HG03066 (cell line): Measurements from ENCODE around the gene SS18L1.

Experiments
- ATAC-seq: cut with Tn5 transposase; IDR thresholded peaks from one replicate; pipeline ENCODE4 v1.9.1; 2021; ENCODE audit warnings: low read depth; ENCODE audit not compliant: unreplicated experiment

The SS18L1 gene

DNA sequence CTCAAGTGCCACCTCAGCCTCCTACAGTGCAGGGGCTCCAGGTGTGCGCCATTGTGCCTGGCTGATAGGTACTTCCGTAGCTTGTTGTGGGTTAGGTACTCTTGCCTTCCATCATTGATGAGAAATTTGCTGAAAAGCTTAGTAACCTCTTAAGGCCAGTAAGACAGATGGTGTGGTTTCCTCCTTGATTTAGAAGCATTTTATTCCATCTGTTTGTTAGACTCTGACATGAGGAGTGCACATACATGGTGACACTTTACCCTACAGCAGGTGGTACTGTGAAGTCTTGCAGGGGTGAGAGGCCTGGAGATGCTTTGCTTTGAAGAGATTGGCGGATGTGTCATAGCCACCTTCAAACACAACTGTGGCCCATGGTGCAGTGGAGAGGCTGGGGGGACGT is 24.5 kb downstream of the SS18L1 start:
- ATAC-seq = no peak

- ATAC-seq = no peak
These were observed 25.4 kb downstream of the SS18L1 start for GRCh38 chr20:62168890-62169435.

DNA sequence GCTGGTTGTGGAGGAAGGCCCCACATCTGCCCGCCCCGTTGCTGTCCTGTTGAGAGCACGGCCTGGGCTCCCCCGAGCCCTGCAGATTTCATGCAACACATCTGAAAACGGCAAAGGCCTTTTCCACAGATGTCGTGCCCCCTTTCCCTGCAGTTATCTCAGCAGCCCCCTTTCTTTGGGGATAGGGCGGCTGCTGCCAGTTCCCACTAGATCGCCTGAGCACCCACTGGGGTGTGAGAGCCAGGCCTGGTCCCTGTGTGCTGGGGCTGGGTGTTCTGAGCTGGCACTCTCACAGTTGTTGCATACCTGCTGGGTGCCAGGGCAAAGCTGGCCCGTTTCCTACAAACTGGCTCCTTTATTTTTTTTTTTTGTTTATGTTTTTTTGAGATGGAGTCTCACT is 27.0 kb downstream of the SS18L1 start:
- no peak for ATAC-seq

DNA sequence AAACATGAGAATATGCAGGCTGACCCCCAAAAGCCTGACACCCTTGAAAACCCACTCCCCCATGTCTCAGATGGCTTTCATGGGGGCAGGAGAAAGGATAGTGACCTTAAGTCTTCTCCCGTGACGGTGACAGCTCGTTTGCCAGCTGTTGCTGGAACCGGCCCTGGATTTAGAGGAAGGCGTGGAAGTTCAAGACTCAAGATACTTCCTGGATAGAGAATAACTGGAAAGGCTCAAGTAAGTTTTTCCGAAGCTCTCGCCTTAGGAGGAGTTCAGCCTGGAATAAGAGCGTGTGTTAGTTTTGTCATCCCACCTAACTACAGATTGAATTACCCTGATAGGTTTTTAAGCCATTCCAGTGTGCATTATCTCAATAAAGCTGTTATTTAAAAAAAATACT is 27.7 kb downstream of the SS18L1 start:
- ATAC-seq = no peak

GRCh38 chr20:62172666-62173065 is 29.1 kb downstream of the SS18L1 start:
- ATAC-seq = no peak

GRCh38 chr20:62174021-62174804 is 30.6 kb downstream of the SS18L1 start:
- ATAC-seq = no peak

- no peak for ATAC-seq
These were observed 31.5 kb downstream of the SS18L1 start for GRCh38 chr20:62174870-62175624.

DNA sequence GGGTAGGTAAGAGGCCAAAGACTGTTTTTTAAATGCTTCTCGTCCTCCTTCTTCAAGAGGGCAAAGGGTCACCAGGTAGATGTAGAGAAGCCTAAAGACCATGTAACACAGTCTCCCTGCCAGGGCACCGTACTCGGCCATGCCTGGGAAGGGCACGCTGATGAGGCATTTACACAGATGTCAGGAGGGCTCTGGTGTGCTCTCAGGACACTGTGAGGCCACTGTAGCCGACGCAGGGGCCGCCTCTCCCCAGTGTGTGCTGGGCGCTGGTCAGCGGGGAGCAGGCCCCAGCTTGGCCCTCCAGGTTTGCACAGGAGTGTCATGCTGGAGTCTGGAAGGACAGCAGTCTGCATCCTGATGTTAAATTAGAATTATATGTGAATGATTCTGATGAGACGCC is 32.1 kb downstream of the SS18L1 start:
- no peak for ATAC-seq

DNA sequence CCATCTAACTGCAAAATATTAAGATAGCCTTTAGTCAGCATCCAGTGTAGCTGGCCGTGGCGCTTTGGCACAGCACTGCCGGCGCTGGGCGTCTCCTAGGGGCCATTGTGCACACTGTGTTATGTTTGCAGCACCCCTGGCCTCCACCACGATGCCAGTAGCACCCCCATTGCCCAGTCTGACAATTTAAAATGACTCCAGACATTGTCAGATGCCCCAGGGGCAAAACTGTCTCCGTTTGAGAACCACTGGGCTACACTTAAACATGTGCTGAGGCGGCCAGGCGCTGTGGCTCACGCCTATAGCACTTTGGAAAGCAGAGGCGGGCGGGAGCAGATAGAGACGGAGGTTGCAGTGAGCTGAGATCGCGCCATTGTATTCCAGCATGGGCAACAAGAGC is 33.3 kb downstream of the SS18L1 start:
- no peak for ATAC-seq

- no peak for ATAC-seq
These were observed 33.7 kb downstream of the SS18L1 start for GRCh38 chr20:62177307-62177706.

GRCh38 chr20:62178316-62179161 is 35.0 kb downstream of the SS18L1 start:
- no peak for ATAC-seq

DNA sequence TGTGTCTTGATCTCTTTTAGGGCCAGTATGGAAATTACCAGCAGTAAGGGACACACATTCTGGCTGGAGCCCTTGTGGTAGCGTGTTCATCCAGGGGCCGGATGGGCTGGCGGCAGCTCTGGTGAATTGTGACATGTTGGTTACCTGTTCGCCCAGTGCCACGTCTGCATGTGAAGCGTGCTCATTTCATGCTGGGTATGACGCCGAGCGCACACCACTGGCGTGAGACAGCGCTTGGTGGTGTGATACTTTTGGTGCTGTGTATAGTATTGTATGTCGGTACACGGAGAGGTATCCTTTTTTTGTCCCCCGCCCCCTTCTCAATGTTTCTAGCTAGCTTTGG is 35.6 kb downstream of the SS18L1 start:
- no peak for ATAC-seq

- ATAC-seq = no peak
These were observed 38.2 kb downstream of the SS18L1 start for GRCh38 chr20:62181808-62182207.

DNA sequence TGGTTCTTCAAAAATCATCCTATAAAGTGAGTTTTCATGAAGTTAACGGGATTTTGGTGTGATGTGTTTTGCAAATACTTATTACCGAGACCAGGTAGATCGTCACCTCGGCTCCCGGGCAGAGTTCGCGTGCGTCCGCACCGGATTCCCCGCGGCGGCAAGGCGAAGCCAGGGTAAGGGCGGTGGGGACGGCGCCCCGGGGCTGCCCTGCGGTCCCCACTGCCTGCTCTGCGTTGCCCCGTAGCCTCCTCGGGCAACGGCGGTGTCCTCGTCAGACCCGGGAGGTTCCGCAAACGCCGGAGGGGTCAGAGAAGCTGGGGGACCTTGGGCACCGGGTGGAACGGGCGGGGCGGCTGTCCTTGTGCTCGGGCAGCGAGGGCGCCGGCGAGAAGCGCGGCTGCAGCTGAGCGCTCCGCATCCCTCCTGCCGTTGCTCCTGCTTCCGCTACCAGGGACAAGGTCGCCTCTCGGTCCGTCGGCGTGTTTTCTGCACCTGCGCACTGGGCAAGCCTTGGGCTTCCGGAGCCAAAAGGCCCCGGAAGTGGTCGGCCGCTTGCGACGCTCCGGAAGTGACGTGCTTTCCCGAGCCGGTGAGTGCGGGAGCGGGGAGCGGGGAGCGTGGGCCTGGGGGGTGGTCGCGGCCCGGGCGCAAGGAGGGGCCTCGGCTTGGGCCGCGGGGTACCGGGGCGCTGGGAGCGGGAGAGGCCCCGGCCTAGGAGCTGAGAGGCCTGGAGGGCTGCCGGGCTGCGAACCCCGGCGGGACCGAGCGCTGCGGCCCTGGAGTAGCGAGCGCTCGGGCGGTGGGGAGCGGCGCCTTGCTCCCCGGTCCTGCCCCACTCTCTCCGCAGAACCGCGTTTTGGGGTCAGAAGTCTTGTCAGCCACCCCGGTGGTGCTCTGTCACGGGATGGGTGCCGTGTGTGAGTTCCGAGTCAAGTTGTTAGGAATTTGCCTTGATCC is 39.2 kb downstream of the SS18L1 start, which contains the start of gene MTG2:
Gene MTG2, plus strand, starts transcription at position 560 of the 957 bp plus-strand sequence. CDS start 10,393 bp downstream, outside the sequence.
- ATAC-seq = peak; percentile 89

DNA sequence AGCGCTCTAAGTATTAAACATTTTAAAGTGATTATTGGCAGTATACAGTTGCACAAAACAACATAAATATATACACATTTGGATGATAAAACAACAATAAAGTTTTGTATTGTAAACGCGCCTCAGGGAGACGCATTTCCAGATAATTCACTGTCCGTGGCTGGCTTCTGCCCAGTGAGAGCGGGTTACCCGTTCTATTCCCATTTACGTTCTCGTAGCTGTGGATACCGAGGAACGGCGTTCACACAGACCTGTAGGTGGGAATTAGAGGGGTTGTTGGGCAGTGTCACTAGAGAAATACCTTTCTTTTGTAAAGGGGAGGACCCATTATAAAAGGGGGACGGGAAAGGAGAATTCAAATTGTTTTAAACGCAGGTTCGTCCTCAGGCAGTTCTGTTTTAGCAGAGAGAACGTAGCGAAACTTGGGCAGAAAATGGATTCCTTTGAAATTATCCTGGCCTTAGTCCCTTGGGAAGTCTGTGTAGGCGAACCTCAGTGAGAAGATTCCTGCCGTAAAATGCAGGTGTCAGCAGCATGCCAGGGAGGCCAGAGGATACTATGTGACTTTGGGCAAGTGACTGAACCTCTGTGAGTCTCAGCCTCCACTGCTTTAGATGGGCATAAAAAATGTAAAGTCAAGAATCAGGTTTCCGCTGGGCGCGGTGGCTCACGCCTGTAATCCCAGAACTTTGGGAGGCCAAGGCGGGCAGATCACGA is 40.0 kb downstream of the SS18L1 start:
- ATAC-seq = no peak

GRCh38 chr20:62186096-62186426 is 42.5 kb downstream of the SS18L1 start:
- no peak for ATAC-seq

DNA sequence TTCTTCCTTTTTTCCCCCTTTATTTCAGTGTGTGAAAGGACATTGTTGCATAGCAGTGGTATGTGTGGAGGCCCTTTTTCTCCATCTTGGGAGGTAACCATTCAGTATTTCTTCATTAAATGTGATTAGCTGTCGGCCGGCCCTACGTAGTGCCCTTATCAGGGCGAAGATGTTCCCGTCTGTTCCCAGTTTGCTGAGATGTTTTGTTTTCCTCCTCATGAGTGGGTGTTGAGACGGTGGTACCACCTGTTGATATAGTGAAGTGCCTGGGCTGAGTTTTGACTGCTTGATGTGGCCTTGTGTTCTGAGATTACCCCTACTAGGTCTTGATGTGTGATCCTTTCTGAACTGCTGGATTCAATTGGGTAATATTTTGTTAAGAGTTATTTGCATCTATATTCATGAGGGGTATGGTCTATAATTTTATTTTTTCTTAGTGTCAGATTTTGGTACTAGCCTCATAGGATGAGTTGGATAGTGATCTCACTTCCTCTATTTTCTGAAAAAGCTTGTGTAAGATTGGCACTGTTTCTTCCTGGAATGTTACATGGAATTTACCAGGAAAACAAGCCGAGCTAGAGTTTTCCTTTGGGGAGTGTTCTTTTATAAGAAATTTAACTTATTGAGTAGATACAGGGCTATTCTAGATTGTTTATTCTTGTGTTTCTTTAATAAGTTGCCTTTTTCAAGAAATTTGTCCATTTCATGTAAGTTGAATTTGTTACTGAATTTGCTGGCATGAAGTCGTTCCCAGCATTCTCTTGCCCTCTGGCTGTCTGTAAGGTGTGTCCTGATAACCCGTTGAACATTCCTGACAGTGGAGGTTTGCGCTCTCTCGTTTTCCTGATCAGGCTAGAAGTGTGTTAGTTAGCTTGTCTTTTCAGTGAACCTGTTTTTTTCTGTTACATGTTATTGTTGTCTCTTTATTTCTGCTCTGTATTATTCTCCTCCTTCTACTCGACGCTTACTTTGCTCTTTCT is 43.6 kb downstream of the SS18L1 start:
- ATAC-seq = no peak
